Osteoblast (primary cell): Measurements from ENCODE around the gene HSPA13. TPM values are rescaled to one million over a fixed set of nuclear protein-coding genes. Genes with fewer than 3 reads are reported as not detected.
A peak's percentile ranks its signal among the peaks of the same experiment; 100 is the strongest.

Source experiments
- DNase-seq: peaks from one replicate; pipeline ENCODE4 v3.0.0; 2011; ENCODE audit warnings: low spot score, mixed read lengths; ENCODE audit not compliant: insufficient read length; ENCODE audit errors: missing footprints
- H2AFZ ChIP-seq: 2 replicates; pipeline ENCODE4 v1.6.0; 2011; ENCODE audit warnings: mild to moderate bottlenecking, low read length
- H3K27ac ChIP-seq: 2 replicates; pipeline ENCODE4 v1.5.1; 2011; ENCODE audit warnings: mild to moderate bottlenecking, low read depth, low read length, moderate library complexity
- H3K27me3 ChIP-seq: 2 replicates; pipeline ENCODE4 v1.6.0; 2012; ENCODE audit warnings: mild to moderate bottlenecking, control low read depth, inconsistent platforms, low read length, moderate library complexity; ENCODE audit not compliant: insufficient read depth
- H3K36me3 ChIP-seq: 2 replicates; pipeline ENCODE4 v1.5.1; 2011; ENCODE audit warnings: mild to moderate bottlenecking, low read length, control low read depth, moderate library complexity; ENCODE audit not compliant: insufficient read depth
- H3K4me1 ChIP-seq: 2 replicates; pipeline ENCODE4 v1.5.1; 2011; ENCODE audit warnings: mild to moderate bottlenecking, low read length, control low read depth, moderate library complexity; ENCODE audit not compliant: insufficient read depth
- H3K4me2 ChIP-seq: 2 replicates; pipeline ENCODE4 v1.6.0; 2011; ENCODE audit warnings: mild to moderate bottlenecking, low read length; ENCODE audit not compliant: insufficient read depth
- H3K4me3 ChIP-seq: fragments of 200-600 bp; sonication (generic); 3 replicates; pipeline ENCODE4 v1.5.1; 2012; ENCODE audit warnings: mild to moderate bottlenecking, low read length, inconsistent platforms; ENCODE audit not compliant: insufficient read depth
- H3K79me2 ChIP-seq: 2 replicates; pipeline ENCODE4 v1.6.0; 2012; ENCODE audit warnings: mild to moderate bottlenecking, low read length, control low read depth, inconsistent platforms; ENCODE audit not compliant: insufficient read depth
- H3K9me3 ChIP-seq: 2 replicates; pipeline ENCODE4 v1.5.1; 2011; ENCODE audit warnings: low read depth, low read length, control low read depth
- H4K20me1 ChIP-seq: 2 replicates; pipeline ENCODE4 v1.6.0; 2012; ENCODE audit warnings: mild to moderate bottlenecking, low read length, control low read depth; ENCODE audit not compliant: insufficient read depth
- CTCF ChIP-seq: IDR thresholded peaks from 2 replicates; pipeline ENCODE4 v1.5.1; 2011; ENCODE audit warnings: mild to moderate bottlenecking, low read depth, low read length, moderate library complexity; ENCODE audit errors: extremely low read depth
- total RNA-seq: library from RNA; depleted of rRNA; stranded (reverse); fragments of >200 nt; gene quantifications from 2 replicates; pipeline ENCODE4 v1.2.3, GENCODE V29; 2012

Gene HSPA13
- total RNA-seq, 1 donor = 70.9 TPM

DNA sequence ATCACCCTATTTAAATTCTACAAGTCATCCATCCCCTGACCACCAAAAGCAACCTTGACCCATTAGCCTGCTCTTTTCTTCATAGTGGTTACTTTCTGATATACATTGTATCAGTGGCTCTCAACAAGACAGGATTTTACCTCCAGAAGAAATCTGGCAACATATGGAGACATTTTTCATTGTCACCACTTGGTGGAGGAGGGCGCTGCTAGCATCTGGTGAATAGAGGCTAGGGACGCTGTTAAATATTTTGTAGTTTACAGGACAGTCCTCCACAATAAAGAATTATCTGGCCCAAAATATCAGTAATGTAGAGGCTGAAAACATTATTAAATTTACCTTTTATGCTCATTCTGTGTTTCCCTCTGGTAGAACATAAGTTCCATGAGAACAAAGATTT is 6.1 kb downstream of the HSPA13 start:
- H3K36me3 ChIP-seq = peaks cover 52% of the 10 kb centered on the region

GRCh38 chr21:14366998-14367397 is 15.9 kb downstream of the HSPA13 start:
- Histone ChIP-seq H3K36me3 (no peaks in the 10 kb centered on the region), H3K9me3 (no peaks in the 10 kb centered on the region), H3K4me1 (no peaks in the 10 kb centered on the region), H3K79me2 (no peaks in the 10 kb centered on the region), H3K27ac (no peak overlapping the region), H3K4me2 (no peak overlapping the region), H3K4me3 (no peak overlapping the region), H3K27me3 (no peaks in the 10 kb centered on the region), H2AFZ (no peak overlapping the region), H4K20me1 (no peaks in the 10 kb centered on the region)
- no peak for DNase-seq
- no peak for TF ChIP-seq CTCF

More for the DNA sequence above, 6.1 kb downstream of the HSPA13 start:
- H4K20me1 ChIP-seq = no peaks in the 10 kb centered on the region
- no peak overlapping the region for H2AFZ ChIP-seq
- H3K9me3 ChIP-seq = no peaks in the 10 kb centered on the region
- TF ChIP-seq CTCF = peak; percentile 18
- peak; percentile 25 for DNase-seq
- no peak overlapping the region for H3K4me3 ChIP-seq
- peaks cover 8% of the 10 kb centered on the region for H3K4me1 ChIP-seq
- no peaks in the 10 kb centered on the region for H3K27me3 ChIP-seq
- peaks cover 25% of the 10 kb centered on the region for H3K79me2 ChIP-seq
- H3K4me2 ChIP-seq = no peak overlapping the region
- H3K27ac ChIP-seq = no peak overlapping the region

- Histone ChIP-seq H3K4me3 (no peak overlapping the region), H3K4me2 (no peak overlapping the region)
- no peak for DNase-seq
These were observed 21.0 kb downstream of the HSPA13 start for GRCh38 chr21:14361958-14362357.

GRCh38 chr21:14358775-14359174 is 24.2 kb downstream of the HSPA13 start:
- no peak for DNase-seq
- Histone ChIP-seq H4K20me1 (no peaks in the 10 kb centered on the region), H3K36me3 (no peaks in the 10 kb centered on the region), H3K27ac (no peak overlapping the region), H3K27me3 (no peaks in the 10 kb centered on the region), H3K79me2 (no peaks in the 10 kb centered on the region), H3K4me1 (no peaks in the 10 kb centered on the region), H2AFZ (no peak overlapping the region), H3K4me3 (no peak overlapping the region), H3K4me2 (no peak overlapping the region), H3K9me3 (no peaks in the 10 kb centered on the region)
- TF ChIP-seq CTCF = no peak

More at GRCh38 chr21:14361958-14362357, 21.0 kb downstream of the HSPA13 start:
- Histone ChIP-seq H3K9me3 (no peaks in the 10 kb centered on the region), H3K4me1 (no peaks in the 10 kb centered on the region), H4K20me1 (no peaks in the 10 kb centered on the region), H3K36me3 (no peaks in the 10 kb centered on the region), H2AFZ (no peak overlapping the region), H3K79me2 (no peaks in the 10 kb centered on the region), H3K27ac (no peak overlapping the region), H3K27me3 (no peaks in the 10 kb centered on the region)
- TF ChIP-seq CTCF = no peak
